Nephron (organoid): ENCODE data around the gene LSR.

Experiments used
- H3K27ac Mint-ChIP-seq, 3 experiments: 2 replicates each; pipeline ENCODE4 v1.8.0; 2020; ENCODE audit warnings: mixed read lengths in 3 of 3, mild to moderate bottlenecking in 2 of 3, moderate library complexity in 1 of 3
- H3K27me3 Mint-ChIP-seq: 2 replicates; pipeline ENCODE4 v1.8.0; 2021; ENCODE audit warnings: low read depth, mild to moderate bottlenecking, moderate library complexity, mixed read lengths
- H3K36me3 Mint-ChIP-seq: 2 replicates; pipeline ENCODE4 v1.8.0; 2020; ENCODE audit warnings: low read depth, mixed read lengths
- H3K4me1 Mint-ChIP-seq: 2 replicates; pipeline ENCODE4 v1.8.0; 2020; ENCODE audit warnings: mixed read lengths
- H3K4me3 Mint-ChIP-seq, 3 experiments: 2 replicates each; pipeline ENCODE4 v1.8.0; 2020; ENCODE audit warnings: mild to moderate bottlenecking in 3 of 3, mixed read lengths in 3 of 3, moderate library complexity in 2 of 3
- H3K9me3 Mint-ChIP-seq: 2 replicates; pipeline ENCODE4 v1.8.0; 2020; ENCODE audit warnings: mixed read lengths
- TF ChIP-seq, protein P1 (sequence below), 3 experiments: fragments of 200-600 bp; sonication (generic); IDR thresholded peaks; one replicate each; pipeline ENCODE4 v1.5.0; 2021; ENCODE audit warnings: antibody characterized with exemption in 3 of 3; ENCODE audit not compliant: unreplicated experiment in 3 of 3

The LSR gene

DNA sequence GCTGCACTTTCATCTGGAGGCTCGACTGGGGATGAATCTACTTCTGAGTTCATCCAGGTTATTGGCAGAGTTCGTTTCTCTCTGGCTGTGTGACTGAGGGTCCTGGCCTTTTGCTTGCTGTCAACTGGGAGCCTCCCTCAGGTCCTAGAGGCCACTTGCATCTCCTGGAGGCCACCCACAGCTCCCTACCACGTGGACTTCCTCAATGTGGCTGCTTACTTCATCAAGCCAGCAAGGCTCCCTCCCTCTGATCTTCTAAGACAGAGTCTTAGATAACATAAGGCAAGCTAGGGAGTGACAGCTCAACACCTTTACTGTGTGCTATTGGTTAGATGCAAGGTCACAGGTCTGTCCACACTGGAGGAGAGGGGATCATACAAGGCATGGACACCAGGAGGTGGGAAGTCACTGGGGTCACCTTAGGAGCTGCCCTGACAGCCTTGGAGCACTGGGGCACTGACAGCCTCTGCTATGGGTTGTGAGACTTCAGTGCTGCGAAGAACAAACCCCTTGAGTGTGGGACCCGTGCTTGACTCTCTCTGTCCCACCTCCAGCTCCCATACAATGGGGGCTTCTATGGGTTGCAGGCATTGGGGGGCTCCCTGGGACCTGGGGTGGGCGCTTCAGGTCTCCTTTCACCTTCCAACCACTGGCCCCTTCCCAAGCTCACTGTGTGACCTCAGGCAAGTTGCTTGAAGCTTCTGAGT is 25.6 kb upstream of the LSR start:
- H3K4me1 Mint-ChIP-seq: no peaks in the 10 kb centered on the region
- peaks cover 19% of the 10 kb centered on the region for H3K27me3 Mint-ChIP-seq
- peaks cover 11% of the 10 kb centered on the region for H3K9me3 Mint-ChIP-seq
- TF ChIP-seq, protein P1, sequence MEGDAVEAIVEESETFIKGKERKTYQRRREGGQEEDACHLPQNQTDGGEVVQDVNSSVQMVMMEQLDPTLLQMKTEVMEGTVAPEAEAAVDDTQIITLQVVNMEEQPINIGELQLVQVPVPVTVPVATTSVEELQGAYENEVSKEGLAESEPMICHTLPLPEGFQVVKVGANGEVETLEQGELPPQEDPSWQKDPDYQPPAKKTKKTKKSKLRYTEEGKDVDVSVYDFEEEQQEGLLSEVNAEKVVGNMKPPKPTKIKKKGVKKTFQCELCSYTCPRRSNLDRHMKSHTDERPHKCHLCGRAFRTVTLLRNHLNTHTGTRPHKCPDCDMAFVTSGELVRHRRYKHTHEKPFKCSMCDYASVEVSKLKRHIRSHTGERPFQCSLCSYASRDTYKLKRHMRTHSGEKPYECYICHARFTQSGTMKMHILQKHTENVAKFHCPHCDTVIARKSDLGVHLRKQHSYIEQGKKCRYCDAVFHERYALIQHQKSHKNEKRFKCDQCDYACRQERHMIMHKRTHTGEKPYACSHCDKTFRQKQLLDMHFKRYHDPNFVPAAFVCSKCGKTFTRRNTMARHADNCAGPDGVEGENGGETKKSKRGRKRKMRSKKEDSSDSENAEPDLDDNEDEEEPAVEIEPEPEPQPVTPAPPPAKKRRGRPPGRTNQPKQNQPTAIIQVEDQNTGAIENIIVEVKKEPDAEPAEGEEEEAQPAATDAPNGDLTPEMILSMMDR (IDR thresholded peaks at IDR 0.05; ENCODE audit: unreplicated experiment in 3 of 3): no peak
- H3K27ac Mint-ChIP-seq: no peak overlapping the region
- H3K4me3 Mint-ChIP-seq: no peak overlapping the region
- H3K36me3 Mint-ChIP-seq: no peaks in the 10 kb centered on the region

DNA sequence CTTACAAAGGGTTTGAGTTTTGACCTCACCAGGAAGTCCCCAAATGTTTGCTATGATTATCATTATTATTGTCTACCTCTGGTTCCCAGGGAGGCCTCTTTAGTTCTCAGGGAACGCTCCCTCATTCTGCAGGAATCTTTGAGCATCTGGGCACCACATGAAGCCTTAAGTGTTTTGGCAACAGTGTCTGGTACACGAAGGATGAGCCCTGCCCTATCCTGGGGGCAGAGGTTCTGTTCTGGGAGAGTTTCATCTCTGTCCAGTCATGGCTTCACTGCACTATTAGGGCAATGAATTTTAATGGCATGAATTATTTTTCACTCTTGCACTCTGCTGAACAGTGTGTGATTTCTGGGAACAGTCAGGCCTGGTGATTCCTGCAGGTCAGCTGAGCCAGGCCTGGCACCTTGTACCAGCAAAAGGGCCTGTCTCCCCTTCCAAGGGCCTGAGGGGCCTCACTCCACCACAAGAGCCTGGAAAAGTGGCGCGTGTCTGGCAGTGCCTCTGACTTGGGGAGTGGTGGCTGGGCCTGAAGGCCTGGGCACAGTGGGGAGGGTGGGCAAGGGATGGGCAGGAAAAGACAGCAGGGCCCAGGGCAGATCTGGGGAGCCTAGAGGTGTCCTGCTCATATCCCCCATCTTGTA is 24.8 kb upstream of the LSR start:
- Mint-ChIP-seq H3K4me3 (no peak overlapping the region), H3K27ac (no peak overlapping the region), H3K9me3 (peaks cover 9% of the 10 kb centered on the region), H3K27me3 (peaks cover 20% of the 10 kb centered on the region), H3K36me3 (no peaks in the 10 kb centered on the region), H3K4me1 (no peaks in the 10 kb centered on the region)
- TF ChIP-seq, protein P1 (IDR thresholded peaks at IDR 0.05; ENCODE audit: unreplicated experiment in 3 of 3): no peak

DNA sequence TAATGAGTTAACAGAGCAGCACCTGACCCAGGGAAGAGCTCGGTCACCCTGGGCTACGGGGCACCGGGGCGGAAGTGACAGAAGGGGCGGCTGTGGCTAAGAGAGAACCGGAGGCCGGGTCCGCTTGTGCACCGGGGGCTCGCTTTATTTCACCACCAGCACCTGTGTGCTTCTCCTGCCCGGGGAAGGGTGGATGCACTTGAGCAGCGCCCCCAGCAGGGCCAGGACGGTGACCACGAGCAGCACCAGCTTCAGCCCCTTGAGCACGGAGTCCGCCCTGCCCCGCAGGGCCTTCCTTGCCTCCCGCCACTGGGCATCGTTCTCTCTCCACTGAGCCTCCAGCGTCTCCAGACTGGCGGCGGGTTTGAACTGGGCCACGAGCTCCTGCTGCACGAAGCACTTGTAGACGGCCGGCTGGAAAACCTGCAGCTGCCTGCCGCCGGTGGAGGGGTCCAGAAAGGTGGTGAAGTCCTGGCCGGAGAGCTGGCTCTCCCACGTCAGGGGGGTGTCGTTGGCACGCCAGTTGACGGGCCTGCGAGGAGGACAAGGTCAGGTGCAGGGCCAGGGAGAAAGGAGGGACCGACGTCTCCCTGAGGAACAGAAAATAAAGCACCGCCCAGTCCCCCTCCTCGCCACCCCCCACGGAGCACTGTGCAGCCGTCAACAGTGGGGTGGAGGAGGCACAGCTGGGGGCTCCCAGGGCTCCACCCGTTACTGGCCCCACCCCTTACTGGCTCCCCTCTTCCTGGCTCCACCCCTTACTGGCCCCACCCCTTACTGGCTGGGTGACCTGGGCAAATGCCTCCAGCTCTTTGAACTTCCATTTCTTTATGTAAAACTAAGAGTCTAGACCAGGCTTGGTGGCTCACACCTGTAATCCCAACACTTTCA is 23.9 kb upstream of the LSR start:
- TF ChIP-seq, protein P1 (IDR thresholded peaks at IDR 0.05; ENCODE audit: unreplicated experiment in 3 of 3): no peak
- Mint-ChIP-seq H3K9me3 (peaks cover 5% of the 10 kb centered on the region), H3K4me1 (no peaks in the 10 kb centered on the region), H3K27me3 (peaks cover 24% of the 10 kb centered on the region), H3K27ac (no peak overlapping the region), H3K4me3 (no peak overlapping the region), H3K36me3 (no peaks in the 10 kb centered on the region)

DNA sequence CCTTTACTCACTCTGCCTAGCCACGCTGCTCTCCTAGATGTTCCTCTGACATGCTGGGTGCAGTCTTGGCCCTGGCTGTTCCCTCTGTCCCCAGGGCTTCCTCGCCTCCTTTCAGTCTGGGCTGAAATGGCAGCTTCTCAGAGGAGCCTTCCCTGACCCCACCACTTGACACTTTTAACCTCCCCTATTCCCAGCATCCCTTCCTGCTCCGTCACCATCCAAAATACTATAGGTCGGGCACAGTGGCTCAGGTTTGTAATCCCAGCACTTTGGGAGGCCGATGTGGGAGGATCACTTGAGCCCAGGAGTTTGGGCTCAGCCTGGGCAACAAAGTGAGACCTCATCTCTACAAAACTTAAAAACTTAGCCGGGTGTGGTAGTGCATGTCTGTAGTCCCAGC is 22.9 kb upstream of the LSR start:
- Mint-ChIP-seq H3K36me3 (no peaks in the 10 kb centered on the region), H3K27me3 (peaks cover 24% of the 10 kb centered on the region), H3K9me3 (peaks cover 5% of the 10 kb centered on the region), H3K27ac (no peak overlapping the region), H3K4me1 (no peaks in the 10 kb centered on the region), H3K4me3 (no peak overlapping the region)
- TF ChIP-seq, protein P1 (IDR thresholded peaks at IDR 0.05; ENCODE audit: unreplicated experiment in 3 of 3): no peak

DNA sequence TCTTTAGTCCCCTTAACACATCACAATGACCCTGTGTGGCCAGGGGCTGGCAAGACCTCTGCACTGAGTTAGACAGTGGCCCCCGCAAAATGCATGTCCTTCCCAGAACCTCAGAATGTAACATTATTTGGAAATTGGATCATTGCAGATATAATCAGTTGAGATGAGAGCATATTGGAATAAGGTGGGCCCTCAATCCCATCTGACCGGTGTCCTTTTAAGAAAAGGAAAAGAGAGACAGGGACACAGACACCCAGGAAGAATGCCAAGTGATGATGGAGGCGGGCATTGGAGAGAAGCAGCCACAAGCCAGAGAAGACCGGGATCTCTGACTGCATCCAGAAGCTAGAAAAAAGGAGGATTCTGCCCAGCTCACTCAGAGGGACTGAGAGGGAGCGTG is 22.1 kb upstream of the LSR start:
- H3K9me3 Mint-ChIP-seq: peaks cover 5% of the 10 kb centered on the region
- peaks cover 24% of the 10 kb centered on the region for H3K27me3 Mint-ChIP-seq
- no peaks in the 10 kb centered on the region for H3K36me3 Mint-ChIP-seq
- no peaks in the 10 kb centered on the region for H3K4me1 Mint-ChIP-seq
- no peak overlapping the region for H3K4me3 Mint-ChIP-seq
- no peak overlapping the region for H3K27ac Mint-ChIP-seq
- TF ChIP-seq, protein P1 (IDR thresholded peaks at IDR 0.05; ENCODE audit: unreplicated experiment in 3 of 3): no peak
